Ectodermal cell (in vitro differentiated cells): ENCODE results near the gene RGS6.

Source experiments
- H3K27ac ChIP-seq: 2 replicates; pipeline ENCODE4 v1.7.0; 2013; ENCODE audit warnings: mild to moderate bottlenecking, low read depth, low read length; ENCODE audit not compliant: insufficient read depth, poor library complexity, severe bottlenecking
- H3K27me3 ChIP-seq: 2 replicates; pipeline ENCODE4 v1.7.0; 2013; ENCODE audit warnings: mild to moderate bottlenecking, low read length; ENCODE audit not compliant: insufficient read depth, control insufficient read depth, poor library complexity, severe bottlenecking
- H3K36me3 ChIP-seq: one replicate; pipeline ENCODE4 v1.7.0; 2013; ENCODE audit warnings: low read length; ENCODE audit not compliant: control insufficient read depth, insufficient read depth
- H3K4me1 ChIP-seq: one replicate; pipeline ENCODE4 v1.7.0; 2013; ENCODE audit warnings: low read length; ENCODE audit not compliant: control insufficient read depth, insufficient read depth
- H3K4me3 ChIP-seq: 2 replicates; pipeline ENCODE4 v1.7.0; 2013; ENCODE audit warnings: low read depth, low read length, control low read depth; ENCODE audit not compliant: insufficient read depth
- H3K9me3 ChIP-seq: 2 replicates; pipeline ENCODE4 v1.7.0; 2013; ENCODE audit warnings: mild to moderate bottlenecking, low read length, moderate library complexity; ENCODE audit not compliant: control insufficient read depth
- WGBS, 2 experiments: methylation state at CpG; one replicate each; pipeline ENCODE4 v1.1.7; 2013; ENCODE audit warnings: missing lambda C conversion rate in 2 of 2; 5-methylcytosine and 5-hydroxymethylcytosine counted together

Gene RGS6

DNA sequence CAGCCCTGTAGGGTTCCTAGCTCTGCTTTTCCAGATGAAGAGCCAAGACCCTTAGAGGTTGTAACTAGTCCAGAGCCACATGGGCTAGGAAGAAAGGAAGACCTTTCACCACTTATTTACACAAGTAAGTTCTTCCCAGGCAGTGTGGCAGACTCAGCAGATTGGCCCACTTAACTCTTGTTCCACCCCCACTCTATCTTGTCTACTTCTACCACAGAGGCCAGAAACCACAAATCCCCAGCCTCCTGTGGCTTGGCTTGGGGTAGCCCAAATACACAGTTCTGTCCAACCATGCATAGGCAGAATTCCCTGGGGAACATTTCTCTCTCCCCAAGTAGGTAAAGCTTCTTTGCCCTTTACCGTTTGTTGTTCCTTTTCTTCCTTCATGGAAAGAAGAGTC lies 383.5 kb downstream of the RGS6 start:
- H3K9me3 ChIP-seq: no peaks in the 10 kb centered on the region
- no peaks in the 10 kb centered on the region for H3K36me3 ChIP-seq
- H3K4me3 ChIP-seq: no peak overlapping the region
- no peaks in the 10 kb centered on the region for H3K4me1 ChIP-seq
- no peaks in the 10 kb centered on the region for H3K27me3 ChIP-seq
- 89 to 100% methylated on average over 1 of the region's 1 CpG for WGBS, 2 experiments
- no peak overlapping the region for H3K27ac ChIP-seq

DNA sequence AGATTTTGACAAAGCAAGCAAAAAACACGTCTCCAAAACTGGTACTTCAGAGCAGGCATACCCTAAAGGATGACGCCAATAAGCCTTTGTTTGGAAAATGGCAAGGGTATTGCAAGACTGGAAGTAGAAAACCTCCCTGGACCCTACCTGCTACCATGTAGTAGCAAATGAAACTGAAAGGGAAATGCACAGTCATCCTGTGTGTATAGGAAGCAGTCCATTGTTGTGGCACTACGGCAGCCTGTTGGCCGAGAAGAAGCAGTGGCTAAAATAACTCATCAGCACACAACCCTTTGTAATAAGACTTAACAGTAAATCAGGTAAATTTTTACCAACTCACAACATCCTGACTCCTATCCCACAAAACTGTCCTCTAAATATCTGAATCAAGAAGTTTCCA lies 386.4 kb downstream of the RGS6 start:
- Histone ChIP-seq H3K4me1 (no peaks in the 10 kb centered on the region), H3K9me3 (no peaks in the 10 kb centered on the region), H3K36me3 (no peaks in the 10 kb centered on the region), H3K27ac (no peak overlapping the region), H3K4me3 (no peak overlapping the region), H3K27me3 (no peaks in the 10 kb centered on the region)
- WGBS, 2 experiments: 96 to 98% methylated on average over 4 of the region's 4 CpGs

DNA sequence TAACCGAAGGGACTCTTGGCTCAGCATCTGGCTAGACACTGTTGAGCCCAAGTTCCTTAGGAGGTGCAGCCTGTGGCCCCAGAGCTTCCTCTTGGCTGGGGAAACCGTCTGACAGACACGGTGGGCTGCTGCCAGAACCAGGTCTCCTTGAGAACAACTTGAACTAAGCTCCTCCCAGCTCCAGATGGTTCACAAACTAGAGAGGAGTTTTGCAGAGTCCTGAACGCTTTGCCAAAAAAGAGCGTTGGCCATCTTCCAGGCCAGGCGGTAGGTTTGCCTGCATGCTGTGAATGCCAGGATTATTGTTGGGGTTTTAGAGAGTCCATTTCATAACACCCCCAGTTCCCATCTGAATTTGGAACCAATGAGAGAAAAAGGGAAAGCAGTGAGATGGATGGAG lies 399.8 kb downstream of the RGS6 start:
- Histone ChIP-seq H3K4me1 (peaks cover 23% of the 10 kb centered on the region), H3K27ac (no peak overlapping the region), H3K27me3 (no peaks in the 10 kb centered on the region), H3K4me3 (no peak overlapping the region), H3K9me3 (no peaks in the 10 kb centered on the region), H3K36me3 (no peaks in the 10 kb centered on the region)
- WGBS, 2 experiments: 88 to 90% methylated on average over 4 to 6 of the region's 6 CpGs

DNA sequence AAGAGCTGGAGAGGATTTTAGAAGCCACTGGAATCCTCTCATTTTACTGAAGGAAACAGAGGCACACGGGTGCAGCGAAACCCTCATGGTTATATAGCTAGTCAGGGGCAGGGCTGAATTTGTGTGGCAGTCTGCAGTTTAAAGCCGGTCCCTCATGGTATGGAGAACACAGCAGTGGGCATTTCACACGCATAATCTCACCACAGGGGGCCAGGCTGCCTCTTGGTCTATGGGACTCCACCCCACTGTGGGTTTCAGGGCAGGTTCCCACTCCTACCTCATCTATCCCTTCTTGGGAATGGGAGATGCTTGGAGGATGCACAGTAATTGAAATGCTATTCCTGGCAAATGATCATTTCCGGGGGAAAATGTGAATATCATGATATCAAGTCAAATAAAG lies 400.6 kb downstream of the RGS6 start:
- Histone ChIP-seq H3K4me1 (peaks cover 23% of the 10 kb centered on the region), H3K4me3 (no peak overlapping the region), H3K36me3 (no peaks in the 10 kb centered on the region), H3K9me3 (no peaks in the 10 kb centered on the region), H3K27me3 (no peaks in the 10 kb centered on the region), H3K27ac (no peak overlapping the region)
- WGBS, 2 experiments: 54 to 58% methylated on average over 5 of the region's 5 CpGs

DNA sequence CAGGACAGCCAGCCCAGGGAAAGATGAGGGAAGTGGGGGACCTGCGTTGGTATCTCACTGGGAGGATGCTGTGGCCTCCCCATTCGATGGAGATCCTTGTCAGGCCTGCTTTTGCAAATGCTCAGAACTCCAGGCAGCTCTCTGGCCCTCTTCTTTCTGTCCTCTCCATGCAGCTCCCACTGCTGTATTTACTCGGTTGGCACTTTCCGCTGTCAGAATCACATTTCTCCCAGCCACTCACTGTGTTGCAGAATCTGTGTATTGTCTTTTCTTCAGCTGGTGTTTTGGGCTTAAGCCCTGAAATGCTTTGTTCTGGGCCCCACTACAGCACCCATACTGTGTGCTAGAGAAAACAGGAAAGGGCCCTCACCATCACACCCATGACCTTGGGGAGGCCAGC lies 401.1 kb downstream of the RGS6 start:
- Histone ChIP-seq H3K27me3 (no peaks in the 10 kb centered on the region), H3K4me3 (no peak overlapping the region), H3K9me3 (no peaks in the 10 kb centered on the region), H3K36me3 (no peaks in the 10 kb centered on the region), H3K27ac (no peak overlapping the region), H3K4me1 (peaks cover 23% of the 10 kb centered on the region)
- 38 to 44% methylated on average over 4 of the region's 4 CpGs for whole genome bisulfite sequencing, 2 experiments

DNA sequence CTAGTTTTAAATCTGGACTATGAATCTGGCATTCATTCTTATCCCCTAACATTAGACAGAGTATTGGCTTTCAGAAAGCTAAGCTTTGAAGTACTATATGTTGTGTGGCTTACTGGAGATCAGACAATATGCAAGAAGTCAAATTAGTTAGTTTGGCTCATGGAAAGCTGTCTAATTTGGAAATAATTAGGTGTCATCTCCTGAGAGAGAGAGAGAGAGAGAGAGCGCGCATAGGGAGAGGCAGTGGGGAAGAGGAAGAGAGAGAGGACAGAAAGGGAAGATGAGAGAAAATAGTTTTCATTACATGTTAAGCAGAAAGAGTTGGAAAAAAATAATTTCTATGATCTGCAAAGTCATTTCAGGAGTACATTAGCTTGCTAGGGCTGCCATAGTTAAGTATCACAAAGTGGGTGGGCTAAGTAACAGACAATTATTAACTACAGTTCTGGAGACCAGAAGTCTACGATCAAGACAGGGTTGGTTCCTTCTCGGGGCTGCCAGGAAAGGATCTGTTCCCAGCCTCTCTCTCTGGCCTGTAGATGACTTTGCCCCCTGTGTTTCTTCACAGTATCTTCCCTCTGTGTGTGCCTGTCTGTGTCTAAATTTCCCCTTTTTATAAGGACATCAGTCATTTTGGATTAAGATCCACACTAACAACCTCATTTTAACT lies 404.2 kb downstream of the RGS6 start:
- H3K36me3 ChIP-seq: no peaks in the 10 kb centered on the region
- H3K4me3 ChIP-seq: no peak overlapping the region
- WGBS, 2 experiments: 93 to 96% methylated on average over 4 of the region's 4 CpGs
- H3K27ac ChIP-seq: no peak overlapping the region
- no peaks in the 10 kb centered on the region for H3K27me3 ChIP-seq
- H3K4me1 ChIP-seq: peaks cover 23% of the 10 kb centered on the region
- no peaks in the 10 kb centered on the region for H3K9me3 ChIP-seq

DNA sequence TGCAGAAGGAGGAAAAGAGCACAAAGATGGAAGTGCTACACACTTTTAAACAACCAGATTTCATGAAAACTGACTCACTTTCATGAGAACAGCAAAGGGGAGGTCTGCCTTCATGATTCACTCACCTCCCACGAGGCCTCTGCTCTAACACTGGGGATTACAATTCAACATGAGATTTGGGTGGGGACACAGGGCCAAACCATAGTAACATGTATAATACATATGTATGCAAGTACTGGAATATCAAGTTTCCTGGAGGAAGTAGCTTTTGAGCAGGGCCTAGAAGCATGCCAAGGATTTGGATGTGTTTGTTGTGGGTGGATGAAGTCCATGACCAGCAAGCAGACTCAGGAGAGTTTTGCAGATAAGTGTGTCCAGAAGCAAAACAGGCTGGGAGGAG lies 409.0 kb downstream of the RGS6 start:
- no peak overlapping the region for H3K4me3 ChIP-seq

DNA sequence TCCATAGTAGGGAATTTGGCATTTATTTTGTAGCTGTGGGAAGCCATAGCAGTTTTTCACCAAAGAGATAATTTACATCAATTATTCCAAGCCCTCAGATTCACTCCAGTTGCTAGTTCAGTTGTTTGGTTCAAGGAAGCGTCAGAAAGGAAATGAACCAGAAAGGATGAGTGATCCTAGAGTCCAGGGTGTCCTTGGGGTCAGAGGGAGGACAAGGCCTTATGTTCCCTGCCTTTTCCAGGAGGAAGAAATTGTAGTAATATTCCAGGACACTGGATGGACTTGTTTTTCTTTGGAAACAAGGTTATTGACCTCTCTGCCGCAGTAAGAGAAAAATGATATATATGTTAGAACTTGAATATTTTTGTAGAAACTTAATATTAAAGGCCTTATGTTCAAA lies 409.5 kb downstream of the RGS6 start:
- Histone ChIP-seq H3K4me1 (no peaks in the 10 kb centered on the region), H3K27me3 (no peaks in the 10 kb centered on the region), H3K4me3 (no peak overlapping the region), H3K36me3 (no peaks in the 10 kb centered on the region), H3K27ac (no peak overlapping the region), H3K9me3 (no peaks in the 10 kb centered on the region)
- 87 to 90% methylated on average over 2 of the region's 2 CpGs for WGBS, 2 experiments

More for the DNA sequence above, 409.0 kb downstream of the RGS6 start:
- Histone ChIP-seq H3K27me3 (no peaks in the 10 kb centered on the region), H3K4me1 (no peaks in the 10 kb centered on the region), H3K27ac (no peak overlapping the region), H3K9me3 (no peaks in the 10 kb centered on the region), H3K36me3 (no peaks in the 10 kb centered on the region)
- WGBS, 2 experiments: 80 to 93% methylated on average over 1 of the region's 1 CpG

DNA sequence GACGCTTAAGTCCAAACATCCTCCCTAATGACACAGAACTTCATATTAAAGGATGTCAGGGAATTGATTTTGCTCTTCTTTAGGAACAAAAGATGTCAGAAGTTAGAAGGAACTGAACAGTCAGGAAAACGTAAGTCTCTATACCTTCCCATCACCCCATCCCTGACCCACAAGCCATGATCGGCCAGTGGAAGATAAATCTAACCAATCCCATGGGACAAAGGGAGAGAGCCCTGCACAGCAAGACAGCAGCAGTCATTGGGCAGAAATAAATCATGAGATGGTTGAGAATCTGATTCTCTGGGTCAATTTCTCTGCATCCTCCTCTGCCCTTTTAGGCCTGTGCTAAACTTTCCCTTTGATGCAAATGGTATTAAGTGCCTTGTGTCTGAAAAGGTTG lies 414.9 kb downstream of the RGS6 start:
- Histone ChIP-seq H3K27me3 (no peaks in the 10 kb centered on the region), H3K4me3 (no peak overlapping the region), H3K36me3 (no peaks in the 10 kb centered on the region), H3K9me3 (no peaks in the 10 kb centered on the region), H3K4me1 (no peaks in the 10 kb centered on the region), H3K27ac (no peak overlapping the region)
- WGBS, 2 experiments: 94% methylated on average over 3 of the region's 3 CpGs

DNA sequence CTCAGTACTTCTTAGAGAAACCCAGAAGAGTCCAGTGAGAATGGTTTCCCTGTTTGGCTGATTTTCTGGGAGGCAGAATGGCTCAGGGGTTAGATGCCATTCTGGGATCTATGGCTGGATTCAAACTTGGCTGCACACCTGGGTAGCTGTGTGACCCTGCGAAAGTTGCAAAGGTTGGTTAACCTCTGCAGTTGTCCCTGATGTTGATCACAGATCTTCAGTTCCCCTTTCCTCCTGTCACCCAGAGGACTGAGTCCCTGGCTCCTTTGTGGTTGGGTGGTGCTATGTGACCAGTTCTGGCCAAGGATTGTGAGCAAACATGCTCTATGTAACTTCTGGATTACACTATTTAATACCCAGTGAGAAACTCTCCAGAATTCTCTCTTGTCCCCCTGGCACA lies 418.0 kb downstream of the RGS6 start:
- no peaks in the 10 kb centered on the region for H3K4me1 ChIP-seq
- H3K9me3 ChIP-seq: no peaks in the 10 kb centered on the region
- no peaks in the 10 kb centered on the region for H3K36me3 ChIP-seq
- no peaks in the 10 kb centered on the region for H3K27me3 ChIP-seq
- 86 to 95% methylated on average over 1 of the region's 1 CpG for WGBS, 2 experiments
- H3K4me3 ChIP-seq: no peak overlapping the region
- no peak overlapping the region for H3K27ac ChIP-seq

DNA sequence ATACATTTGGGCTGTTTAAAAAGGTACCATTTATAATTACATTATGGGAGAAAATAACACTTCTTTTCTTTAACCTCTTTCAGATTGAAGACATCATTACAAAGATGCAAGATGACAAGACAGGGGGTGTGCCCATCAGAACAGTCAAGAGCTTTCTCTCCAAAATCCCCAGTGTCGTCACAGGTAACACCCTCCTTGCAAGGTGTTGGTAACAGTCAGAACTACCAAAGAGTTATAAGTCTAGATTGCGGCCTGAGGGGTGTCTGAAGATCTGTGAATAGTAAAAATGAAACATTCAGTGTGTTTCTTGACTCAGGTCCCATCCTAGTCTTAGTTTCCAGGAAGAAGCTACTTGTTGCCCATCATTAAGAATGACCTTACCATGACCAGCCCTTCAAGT lies 419.8 kb downstream of the RGS6 start:
- Histone ChIP-seq H3K9me3 (no peaks in the 10 kb centered on the region), H3K4me1 (no peaks in the 10 kb centered on the region), H3K36me3 (no peaks in the 10 kb centered on the region), H3K27ac (no peak overlapping the region), H3K4me3 (no peak overlapping the region), H3K27me3 (no peaks in the 10 kb centered on the region)
- WGBS, 2 experiments: 95 to 100% methylated on average over 2 of the region's 2 CpGs
